ENCODE data around the gene C6orf136.

The C6orf136 gene

GRCh38 chr6:30682143-30683117 is 35.5 kb downstream of the C6orf136 start:
- no peak for TF ChIP-seq CTCF (IDR thresholded peaks at IDR 0.05; ENCODE audit: low read depth, low read length)

GRCh38 chr6:30683183-30683979 is 36.4 kb downstream of the C6orf136 start:
- TF ChIP-seq CTCF (IDR thresholded peaks at IDR 0.05; ENCODE audit: low read depth, low read length), result no peak
- peak overlapping the region; percentile 77 for H3K4me3 ChIP-seq (ENCODE audit: low read depth, low read length)

More at GRCh38 chr6:30682143-30683117, 35.5 kb downstream of the C6orf136 start:
- peak overlapping the region; percentile 77 for H3K4me3 ChIP-seq (ENCODE audit: low read depth, low read length)

GRCh38 chr6:30683980-30684338 is 37.0 kb downstream of the C6orf136 start:
- H3K4me3 ChIP-seq (ENCODE audit: low read depth, low read length), result peak overlapping the region; percentile 77
- no peak for TF ChIP-seq CTCF (IDR thresholded peaks at IDR 0.05; ENCODE audit: low read depth, low read length)

GRCh38 chr6:30684386-30685156 is 37.6 kb downstream of the C6orf136 start:
- no peak for TF ChIP-seq CTCF (IDR thresholded peaks at IDR 0.05; ENCODE audit: low read depth, low read length)
- peak overlapping the region; percentile 77 for H3K4me3 ChIP-seq (ENCODE audit: low read depth, low read length)

GRCh38 chr6:30685157-30686008 is 38.5 kb downstream of the C6orf136 start:
- peak overlapping the region; percentile 77 for H3K4me3 ChIP-seq (ENCODE audit: low read depth, low read length)
- 0 out of 2 replicates have a peak, but pooled peaks have one; percentile 14 for TF ChIP-seq CTCF (IDR thresholded peaks at IDR 0.05; ENCODE audit: low read depth, low read length)

Data from WI38 (cell line).